Adipose tissue (tissue), 3 donors: Measurements from ENCODE around the gene MCC. TPM values are rescaled to one million over a fixed set of nuclear protein-coding genes. Genes with fewer than 3 reads are reported as not detected.

Source experiments
- H3K27ac ChIP-seq: one replicate; pipeline ENCODE4 v1.5.1; 2013; ENCODE audit warnings: low read depth, low read length
- WGBS, 3 donors: extraction: QIAGEN DNeasy Blood & Tissue Kit; methylation state at CpG; one replicate each; pipeline ENCODE4 v1.1.7; 2013; 5-methylcytosine and 5-hydroxymethylcytosine counted together
- polyA plus RNA-seq, 3 donors: library from polyadenylated mRNA; stranded (reverse); fragments of 200-250 nt; gene quantifications; one replicate each; pipeline ENCODE4 v1.2.3, GENCODE V29; 2013
- donor health status: healthy with polysubstance abuse.
- donor health status: Bipolar disorder and iron deficiency.
- donor health status: healthy.

The MCC gene
- polyA plus RNA-seq, 3 donors = 2.2 to 8.0 (median 8.0) TPM

GRCh38 chr5:113246361-113246870 lies 241.8 kb downstream of the MCC start:
- 20 to 70% (median 20%) methylated on average over 5 of the region's 5 CpGs for WGBS, 3 donors
- H3K27ac ChIP-seq = no peak overlapping the region

DNA sequence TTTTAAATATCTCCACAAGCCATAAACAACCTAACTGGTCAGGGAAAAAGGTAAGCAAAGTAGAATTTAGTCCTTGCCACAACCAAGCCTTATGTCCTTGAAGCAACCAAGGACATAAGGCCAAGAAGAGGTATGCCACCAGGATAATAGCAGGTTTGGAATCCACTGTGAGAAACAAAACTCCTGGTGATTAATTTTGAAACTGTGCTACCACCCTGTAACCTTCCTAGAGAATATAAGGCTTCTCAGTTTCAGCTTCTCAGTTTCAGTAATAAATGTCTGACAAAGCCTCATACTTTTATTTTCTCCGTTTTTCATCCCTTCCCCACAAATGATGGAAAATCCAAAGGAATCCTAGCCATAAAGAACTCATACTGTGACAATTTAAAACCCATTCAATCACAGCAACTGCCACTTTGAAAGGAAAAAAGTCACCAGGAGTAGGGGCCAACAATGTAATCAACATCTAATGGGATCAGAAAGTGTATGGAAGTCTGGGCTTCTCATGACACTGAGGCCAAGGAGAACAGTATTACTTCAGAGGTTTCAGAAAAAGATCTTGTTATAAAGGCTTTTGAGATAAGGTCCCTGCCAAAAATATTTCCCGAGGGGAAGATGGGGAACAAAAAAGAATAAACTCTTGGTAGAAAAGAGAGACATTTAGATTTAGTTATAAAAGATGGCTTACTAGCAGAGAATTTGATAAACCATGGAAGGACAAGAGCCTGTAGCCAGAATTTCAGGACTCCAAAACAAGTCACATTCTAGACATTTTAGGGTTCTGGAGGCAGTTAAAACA lies 242.6 kb downstream of the MCC start:
- no peak overlapping the region for H3K27ac ChIP-seq
- WGBS, 3 donors = 44 to 54% (median 46%) methylated on average over 2 of the region's 2 CpGs

GRCh38 chr5:113244966-113245365 lies 243.3 kb downstream of the MCC start:
- 94 to 97% (median 94%) methylated on average over 9 of the region's 9 CpGs for WGBS, 3 donors

GRCh38 chr5:113243349-113243664 lies 244.9 kb downstream of the MCC start:
- 73 to 92% (median 75%) methylated on average over 2 of the region's 2 CpGs for WGBS, 3 donors
- no peak overlapping the region for H3K27ac ChIP-seq

More at GRCh38 chr5:113244966-113245365, 243.3 kb downstream of the MCC start:
- no peak overlapping the region for H3K27ac ChIP-seq

DNA sequence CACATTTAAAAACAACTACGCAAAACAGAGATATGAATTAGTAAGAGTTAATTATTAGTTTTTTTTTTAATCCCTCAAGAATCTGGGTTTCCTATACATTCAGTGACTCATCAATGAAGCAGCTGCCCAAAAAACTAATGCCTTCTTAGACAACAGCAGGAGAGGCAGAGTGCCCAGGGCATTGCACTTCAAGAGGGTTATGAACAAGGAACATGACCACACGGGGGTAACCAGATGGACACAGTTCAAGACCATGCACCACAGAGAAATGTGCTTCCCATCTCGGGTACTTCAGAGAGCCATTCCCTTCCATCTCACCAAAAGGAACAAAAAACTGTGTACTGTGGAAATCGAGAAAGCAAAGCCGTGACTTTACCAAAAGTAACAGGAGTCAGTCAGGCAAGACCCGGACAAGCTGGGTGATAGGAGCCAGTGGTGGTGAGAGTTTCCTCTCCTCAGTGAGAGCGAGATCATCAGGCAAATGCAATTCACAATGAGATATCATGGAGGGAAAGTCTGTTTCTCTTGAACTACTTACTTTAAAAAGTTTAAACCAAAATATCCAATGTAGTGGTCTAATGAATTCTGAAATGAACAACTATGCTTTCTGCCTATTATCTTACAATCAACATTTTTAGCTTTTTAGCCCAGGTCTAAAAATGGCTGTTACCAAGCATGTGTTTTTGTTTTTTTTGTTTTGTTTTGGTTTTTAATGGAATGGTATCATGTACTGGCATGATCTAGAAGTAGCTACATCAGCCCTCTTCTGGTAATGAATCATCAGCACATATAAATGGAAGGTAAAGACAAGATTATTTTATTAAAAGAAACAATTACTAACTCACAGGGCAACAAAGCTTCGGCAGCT lies 245.5 kb downstream of the MCC start:
- WGBS, 3 donors = 91 to 94% (median 93%) methylated on average over 8 of the region's 8 CpGs
- H3K27ac ChIP-seq = no peak overlapping the region

DNA sequence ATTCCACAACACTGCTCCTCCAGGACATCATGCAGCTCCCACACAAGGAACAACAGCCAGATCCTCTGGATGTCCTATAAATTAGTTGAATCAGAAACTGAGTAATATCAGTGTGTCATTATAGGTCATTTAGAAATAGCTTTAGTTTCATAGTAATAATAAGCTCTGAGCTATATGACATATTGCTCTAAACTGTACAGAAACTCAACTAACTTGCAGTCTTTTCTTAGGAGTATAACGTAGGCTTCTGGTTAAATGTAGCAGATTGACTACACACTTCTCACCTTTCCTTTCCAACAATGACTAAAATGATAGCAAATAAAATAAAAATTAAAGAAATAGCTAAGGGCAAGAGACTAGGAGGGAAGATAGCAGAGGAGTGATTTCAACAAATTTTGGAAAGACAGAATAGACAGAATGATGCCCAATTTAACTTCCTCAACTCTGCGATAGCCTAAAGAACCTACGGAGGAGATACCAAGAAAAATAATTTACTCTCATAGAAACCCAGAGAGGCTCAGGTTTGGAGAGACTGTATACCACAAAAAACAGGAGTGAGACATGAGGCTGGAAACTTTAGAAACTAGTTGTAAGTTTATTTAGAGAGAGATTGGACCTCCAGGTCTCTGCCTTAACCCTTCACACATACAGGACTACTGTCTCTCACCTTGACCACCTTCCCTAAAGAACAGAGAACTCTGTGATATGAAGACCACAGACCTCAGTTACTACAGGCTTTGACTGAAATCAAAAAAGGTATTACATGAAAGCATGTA lies 247.1 kb downstream of the MCC start:
- no peak overlapping the region for H3K27ac ChIP-seq
- WGBS, 3 donors = 88 to 93% (median 92%) methylated on average over 3 of the region's 3 CpGs

DNA sequence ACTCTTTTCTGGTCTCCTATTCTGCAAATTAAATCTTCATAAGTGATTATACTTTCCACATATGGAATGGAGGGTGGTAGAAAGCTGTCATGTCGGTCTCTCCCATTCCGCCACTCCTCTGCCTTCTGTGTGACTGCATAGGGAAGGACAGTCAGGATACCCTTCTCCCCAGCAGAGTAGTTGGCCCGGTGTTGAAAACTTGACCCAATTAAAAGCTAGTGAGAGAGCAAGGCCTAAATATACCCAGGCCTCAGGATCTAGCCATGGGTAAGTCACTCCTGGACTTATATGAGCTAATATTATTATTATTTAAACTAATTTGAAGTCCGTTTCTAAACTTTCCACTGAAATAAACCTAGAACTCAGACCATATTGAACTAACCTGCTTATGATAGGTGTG lies 248.2 kb downstream of the MCC start:
- 95 to 97% (median 97%) methylated on average over 4 of the region's 4 CpGs for WGBS, 3 donors
- no peak overlapping the region for H3K27ac ChIP-seq

DNA sequence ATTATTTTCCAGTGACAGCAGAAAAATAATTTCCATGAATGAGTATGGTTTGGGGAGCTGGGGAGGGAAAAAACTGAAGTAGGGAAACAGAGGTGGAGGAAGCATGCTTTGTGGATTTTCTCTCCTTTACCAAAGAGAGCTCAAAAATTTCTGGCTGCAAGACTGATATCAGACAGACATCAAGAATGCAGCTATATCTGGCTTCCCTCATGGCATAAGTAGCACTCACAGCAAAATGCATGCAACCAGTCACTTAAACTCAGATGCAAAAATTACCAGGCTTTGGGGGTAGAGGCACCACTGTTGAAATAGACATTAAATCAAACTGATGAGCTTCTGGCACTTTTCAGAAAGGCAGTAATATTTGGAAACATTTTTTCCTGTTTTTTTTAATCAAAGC lies 250.4 kb downstream of the MCC start:
- no peak overlapping the region for H3K27ac ChIP-seq

DNA sequence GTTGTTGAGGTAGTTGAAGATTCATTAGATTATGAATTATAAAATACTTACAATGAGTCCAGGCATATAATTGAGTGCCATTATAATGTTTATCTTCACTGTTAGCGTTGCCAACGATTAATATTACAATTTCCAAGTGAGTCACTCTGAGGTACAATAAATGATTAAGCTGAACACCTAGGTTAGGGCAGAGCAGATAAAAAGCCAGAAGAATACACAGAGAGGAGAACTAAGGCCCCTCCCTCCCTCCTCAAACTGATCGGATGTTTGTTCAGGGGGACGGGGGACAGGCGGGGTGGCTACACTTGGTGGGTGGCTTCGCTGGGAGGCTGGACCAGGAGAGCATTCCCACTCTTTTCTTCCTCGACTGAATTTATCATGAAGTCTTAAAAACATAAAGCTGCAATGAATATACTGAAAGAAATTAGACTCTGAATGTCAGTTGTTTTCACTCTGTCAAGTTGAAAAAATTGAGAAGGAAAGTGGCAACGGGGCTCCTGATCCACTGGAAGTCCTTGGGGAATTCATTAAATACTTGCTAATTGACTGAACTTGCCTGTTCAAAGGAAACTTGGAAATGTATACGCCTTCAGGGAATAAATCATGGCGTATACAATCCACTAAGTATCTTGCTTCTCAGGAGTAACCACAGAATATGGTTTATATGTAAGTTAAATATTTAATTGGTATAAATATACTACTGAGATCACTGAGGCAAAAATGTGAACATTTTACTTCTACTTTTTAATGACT lies 251.5 kb downstream of the MCC start:
- WGBS, 3 donors = 62 to 92% (median 83%) methylated on average over 10 of the region's 10 CpGs
- no peak overlapping the region for H3K27ac ChIP-seq

- 91 to 96% (median 96%) methylated on average over 4 of the region's 4 CpGs for WGBS, 3 donors
- no peak overlapping the region for H3K27ac ChIP-seq
Measured at GRCh38 chr5:113235884-113236283, 252.4 kb downstream of the MCC start.

DNA sequence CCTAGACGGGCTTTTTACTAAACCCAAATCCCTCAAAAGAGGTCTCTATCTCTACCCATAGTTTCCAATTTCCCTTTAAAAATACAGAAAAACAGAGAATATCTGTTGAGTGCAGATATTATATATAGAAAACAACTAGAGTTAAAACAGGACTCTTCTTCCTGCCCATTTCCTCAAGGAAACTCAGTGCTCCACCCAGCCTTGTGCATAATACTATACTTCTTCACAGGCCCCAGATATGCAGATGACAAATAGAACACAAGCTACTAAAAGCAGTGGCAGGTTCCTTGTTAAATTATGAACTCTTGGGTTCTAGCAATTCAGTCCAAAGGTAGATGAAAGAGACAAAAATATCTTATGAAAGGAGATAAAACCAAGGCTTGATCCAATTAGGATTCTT lies 253.7 kb downstream of the MCC start:
- H3K27ac ChIP-seq = no peak overlapping the region
- 65 to 78% (median 66%) methylated on average over 1 of the region's 1 CpG for WGBS, 3 donors

DNA sequence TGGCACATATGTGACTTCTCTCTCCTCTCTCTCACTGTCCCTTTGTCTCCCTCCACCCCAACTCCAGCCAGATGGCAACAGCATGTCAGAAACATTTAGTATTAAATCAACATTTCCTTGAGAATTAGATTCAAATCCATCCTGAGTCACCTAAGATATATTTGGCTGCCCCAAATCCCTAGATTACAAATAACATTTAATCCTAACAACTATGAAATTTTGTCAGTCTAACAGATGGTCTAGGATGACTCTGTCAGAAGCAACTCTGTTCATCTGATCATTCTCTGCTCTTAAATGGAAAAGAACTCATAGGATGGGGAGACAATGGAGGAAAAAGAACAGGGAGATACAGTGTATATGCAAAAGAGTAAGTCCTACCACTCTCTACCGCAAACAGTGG lies 254.6 kb downstream of the MCC start:
- H3K27ac ChIP-seq = no peak overlapping the region
- WGBS, 3 donors = 93 to 97% (median 94%) methylated on average over 1 of the region's 1 CpG

- no peak overlapping the region for H3K27ac ChIP-seq
- 47 to 66% (median 61%) methylated on average over 2 of the region's 2 CpGs for WGBS, 3 donors
Measured at GRCh38 chr5:113232667-113233066, 255.6 kb downstream of the MCC start.

DNA sequence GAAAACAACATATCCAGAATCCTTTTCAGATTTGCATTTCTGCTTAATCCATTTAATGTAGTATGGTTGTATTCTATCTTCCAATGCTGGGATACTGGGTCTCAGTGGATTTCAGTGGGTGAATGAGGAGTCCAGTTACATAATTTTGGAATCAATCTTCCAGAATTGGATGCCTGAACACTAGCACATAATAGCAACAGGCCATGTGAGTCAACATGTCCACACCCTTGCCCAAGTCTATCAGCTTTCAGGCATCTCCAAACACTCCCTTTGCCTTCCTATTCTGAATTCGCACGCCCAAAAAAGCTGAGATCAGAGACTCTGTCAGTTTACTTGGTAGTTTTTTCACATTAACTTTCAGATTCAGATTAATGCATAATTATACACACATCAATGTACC lies 256.0 kb downstream of the MCC start:
- no peak overlapping the region for H3K27ac ChIP-seq
- WGBS, 3 donors = 45 to 56% (median 49%) methylated on average over 2 of the region's 2 CpGs

GRCh38 chr5:113231653-113232000 lies 256.6 kb downstream of the MCC start:
- no peak overlapping the region for H3K27ac ChIP-seq
- 60 to 85% (median 65%) methylated on average over 1 of the region's 1 CpG for WGBS, 3 donors

GRCh38 chr5:113230711-113231652 lies 257.3 kb downstream of the MCC start:
- no peak overlapping the region for H3K27ac ChIP-seq
- WGBS, 3 donors = 51 to 65% (median 53%) methylated on average over 4 of the region's 4 CpGs

DNA sequence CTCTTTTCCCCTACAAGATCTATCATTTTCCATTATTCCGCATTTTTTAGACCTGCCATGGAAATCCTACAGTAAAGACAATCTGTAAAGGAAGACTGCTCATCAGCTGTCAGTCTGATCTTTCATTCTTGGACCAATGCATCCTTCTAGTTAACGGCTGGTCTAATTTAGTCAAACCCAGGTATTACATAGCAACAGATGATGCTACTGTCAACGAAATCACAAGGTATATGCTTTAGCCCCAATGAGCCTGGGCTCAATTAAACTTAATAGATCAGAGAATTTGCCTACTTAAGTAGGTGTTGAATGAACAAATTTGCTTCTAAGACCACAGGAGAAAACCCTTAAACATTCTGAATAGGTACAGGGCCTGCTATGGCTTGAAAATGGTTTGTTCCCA lies 260.5 kb downstream of the MCC start:
- H3K27ac ChIP-seq = no peak overlapping the region
- 58 to 77% (median 71%) methylated on average over 3 of the region's 3 CpGs for WGBS, 3 donors
